GM10266 (cell line): ENCODE results near the gene PPM1B.

ENCODE experiments used
- DNase-seq: peaks from one replicate; pipeline ENCODE4 v3.0.0; 2012; ENCODE audit errors: extremely low spot score
- CTCF ChIP-seq: IDR thresholded peaks from 2 replicates; pipeline ENCODE4 v1.5.1; 2012; ENCODE audit warnings: mild to moderate bottlenecking, low read depth; ENCODE audit not compliant: control insufficient read depth, insufficient read depth; ENCODE audit errors: missing control alignments

Gene PPM1B

DNA sequence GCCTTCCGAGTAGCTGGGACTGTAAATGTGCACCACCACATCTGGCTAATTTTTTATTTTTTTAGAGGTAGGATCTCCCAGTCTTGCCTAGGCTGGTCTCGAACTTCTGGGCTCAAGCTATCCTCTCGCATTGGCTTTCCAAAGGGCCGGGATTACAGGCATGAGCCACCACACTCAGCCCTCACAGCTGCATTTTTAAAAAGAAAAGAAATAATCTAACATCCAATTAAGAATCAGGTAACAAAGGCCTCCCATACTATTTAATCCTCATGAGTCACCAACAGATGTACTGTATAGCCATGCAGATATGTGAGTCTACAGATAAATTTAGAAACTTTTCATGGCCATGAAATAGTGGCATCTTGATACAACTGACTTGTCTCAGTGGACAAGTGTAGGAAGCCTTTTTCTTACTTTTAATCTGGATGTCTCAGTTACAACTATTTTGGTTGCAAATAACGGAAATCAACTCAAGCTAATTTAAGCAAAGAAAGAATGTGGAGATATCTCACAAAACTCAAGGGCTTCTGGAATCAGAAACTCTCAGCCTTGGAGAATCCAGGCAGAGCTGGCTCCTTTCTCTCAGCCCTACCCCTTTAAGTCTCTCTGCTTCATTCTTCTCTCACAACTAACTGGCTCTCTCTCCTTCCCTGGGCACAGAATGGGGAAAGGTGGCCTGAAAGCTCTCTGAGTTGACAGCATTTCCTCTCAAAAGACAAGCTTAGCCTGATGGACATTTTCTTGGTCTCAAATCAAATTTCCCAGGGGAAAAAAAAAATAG, 12.8 kb upstream of the PPM1B start:
- DNase-seq: no peak

GRCh38 chr2:44163777-44164176, 4.9 kb upstream of the PPM1B start:
- DNase-seq: no peak

More for the DNA sequence above, 12.8 kb upstream of the PPM1B start:
- no peak for TF ChIP-seq CTCF

DNA sequence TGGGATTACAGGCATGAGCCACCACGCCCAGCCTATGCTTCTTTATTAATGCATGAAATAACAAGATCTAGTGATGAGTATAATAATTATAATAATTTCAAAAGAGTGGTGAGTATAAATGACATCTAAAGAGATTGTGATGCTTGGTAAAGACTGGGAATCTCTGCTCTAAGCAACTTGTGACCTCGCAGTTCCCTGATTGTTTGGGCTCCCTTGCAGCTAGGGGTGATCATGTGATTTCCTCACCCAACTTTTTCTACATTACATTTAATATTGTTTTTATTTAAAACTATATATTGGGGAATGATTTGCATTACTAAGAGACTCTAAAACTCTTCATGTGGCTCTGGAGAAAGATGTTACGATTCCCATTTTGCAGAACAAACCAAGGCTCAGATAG, 4.1 kb upstream of the PPM1B start:
- no peak for TF ChIP-seq CTCF

More at GRCh38 chr2:44163777-44164176, 4.9 kb upstream of the PPM1B start:
- TF ChIP-seq CTCF: no peak

GRCh38 chr2:44166096-44166495, 2.6 kb upstream of the PPM1B start:
- no peak for TF ChIP-seq CTCF
- DNase-seq: no peak

More for the DNA sequence above, 4.1 kb upstream of the PPM1B start:
- DNase-seq: no peak

- DNase-seq: no peak
- TF ChIP-seq CTCF: no peak
These were observed 1.3 kb upstream of the PPM1B start for GRCh38 chr2:44167311-44167907.

GRCh38 chr2:44167908-44168680, 581 bp upstream of the PPM1B start:
- DNase-seq: peak; percentile 99
- TF ChIP-seq CTCF: no peak
